ENCODE data around the gene C5orf22.

GRCh38 chr5:31573494-31574142 lies 41.5 kb downstream of the C5orf22 start:
- TF ChIP-seq CTCF (IDR thresholded peaks at IDR 0.05): no peak
- no peak for TF ChIP-seq EZH2phosphoT487 (IDR thresholded peaks at IDR 0.05)
